MM.1S (cell line): ENCODE measurements around the gene VSIR.

Source experiments
- CTCF ChIP-seq: fragments of 300-600 bp; sonication (generic); IDR thresholded peaks from 2 replicates; pipeline ENCODE4 v1.5.1; 2016; ENCODE audit warnings: antibody characterized with exemption, low read length, mixed read lengths
- EZH2 ChIP-seq: fragments of 300-600 bp; sonication (generic); optimal IDR thresholded peaks from 2 replicates; pipeline ENCODE3; 2017; ENCODE audit warnings: low read depth, mild to moderate bottlenecking, antibody characterized with exemption, low read length, mixed read lengths
- EZH2phosphoT487 ChIP-seq: fragments of 300-600 bp; sonication (generic); IDR thresholded peaks from 2 replicates; pipeline ENCODE4 v1.6.1; 2018; ENCODE audit warnings: antibody characterized with exemption, low read length

GRCh38 chr10:71809628-71810027 lies 36.3 kb upstream of the VSIR start:
- TF ChIP-seq EZH2 (no peak), CTCF (no peak), EZH2phosphoT487 (no peak)
